ENCODE measurements around the gene NFIA.

Gene NFIA

DNA sequence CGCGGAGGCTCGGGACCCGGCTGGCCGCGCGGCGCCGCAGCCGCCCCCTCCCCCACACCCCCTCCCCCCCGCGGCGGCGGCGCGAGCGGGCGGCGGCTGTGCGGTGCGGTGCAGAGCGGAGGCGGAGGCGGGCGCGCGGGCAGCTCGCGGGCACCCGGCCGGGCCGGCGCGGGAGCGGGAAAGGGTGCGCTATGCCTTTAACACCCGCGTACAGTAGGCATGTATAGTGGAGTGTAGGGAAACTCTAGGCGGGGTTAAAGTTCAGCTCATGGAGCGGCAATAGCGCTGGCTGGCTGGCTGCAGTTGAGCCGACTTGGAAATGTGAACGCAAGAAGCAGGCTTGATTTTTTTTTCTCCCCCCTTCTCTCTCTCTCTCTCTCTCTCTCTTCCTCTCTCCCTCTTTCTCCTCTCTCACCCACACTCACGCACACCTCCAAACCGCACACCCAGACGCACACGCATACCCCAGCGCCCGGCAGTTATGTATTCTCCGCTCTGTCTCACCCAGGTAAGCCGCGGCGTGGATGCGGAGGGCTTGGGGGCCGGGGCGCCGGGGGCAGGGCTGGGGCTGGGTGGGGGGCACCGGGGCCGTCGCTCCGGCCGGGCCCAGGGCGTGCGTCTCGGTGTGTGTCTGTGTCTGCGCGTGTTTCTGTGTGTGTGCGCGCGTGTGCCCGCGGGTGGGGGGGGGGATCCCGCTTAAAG is at the start of gene NFIA:
TSS of gene NFIA (plus strand) at position 251 of the 702 bp plus-strand sequence.
- DNase-seq (ENCODE audit: low spot score): peak; percentile 51
- TF ChIP-seq, protein P1, sequence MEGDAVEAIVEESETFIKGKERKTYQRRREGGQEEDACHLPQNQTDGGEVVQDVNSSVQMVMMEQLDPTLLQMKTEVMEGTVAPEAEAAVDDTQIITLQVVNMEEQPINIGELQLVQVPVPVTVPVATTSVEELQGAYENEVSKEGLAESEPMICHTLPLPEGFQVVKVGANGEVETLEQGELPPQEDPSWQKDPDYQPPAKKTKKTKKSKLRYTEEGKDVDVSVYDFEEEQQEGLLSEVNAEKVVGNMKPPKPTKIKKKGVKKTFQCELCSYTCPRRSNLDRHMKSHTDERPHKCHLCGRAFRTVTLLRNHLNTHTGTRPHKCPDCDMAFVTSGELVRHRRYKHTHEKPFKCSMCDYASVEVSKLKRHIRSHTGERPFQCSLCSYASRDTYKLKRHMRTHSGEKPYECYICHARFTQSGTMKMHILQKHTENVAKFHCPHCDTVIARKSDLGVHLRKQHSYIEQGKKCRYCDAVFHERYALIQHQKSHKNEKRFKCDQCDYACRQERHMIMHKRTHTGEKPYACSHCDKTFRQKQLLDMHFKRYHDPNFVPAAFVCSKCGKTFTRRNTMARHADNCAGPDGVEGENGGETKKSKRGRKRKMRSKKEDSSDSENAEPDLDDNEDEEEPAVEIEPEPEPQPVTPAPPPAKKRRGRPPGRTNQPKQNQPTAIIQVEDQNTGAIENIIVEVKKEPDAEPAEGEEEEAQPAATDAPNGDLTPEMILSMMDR (IDR thresholded peaks at IDR 0.05; ENCODE audit: extremely low read depth, missing control alignments): no peak

DNA sequence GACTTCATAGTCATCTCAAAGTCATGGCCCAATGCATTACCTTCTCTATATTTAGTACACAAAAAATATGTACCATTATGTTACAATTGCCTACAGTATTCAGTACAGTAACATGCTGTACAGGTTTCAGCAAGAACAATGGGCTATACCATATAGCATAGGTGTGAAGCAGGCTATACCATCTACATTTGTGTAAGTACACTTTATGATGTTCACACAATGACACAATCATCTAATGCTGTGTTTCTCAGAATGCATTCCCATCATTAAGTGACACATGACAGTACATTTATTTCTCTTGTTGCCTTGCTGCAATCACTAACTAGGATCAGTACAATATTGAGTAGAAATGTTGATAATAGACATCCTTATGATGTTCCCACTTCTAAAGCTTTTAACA is 46.5 kb upstream of the NFIA start:
- TF ChIP-seq, protein P1 (IDR thresholded peaks at IDR 0.05; ENCODE audit: extremely low read depth, missing control alignments): no peak
- no peak for DNase-seq (ENCODE audit: low spot score)

DNA sequence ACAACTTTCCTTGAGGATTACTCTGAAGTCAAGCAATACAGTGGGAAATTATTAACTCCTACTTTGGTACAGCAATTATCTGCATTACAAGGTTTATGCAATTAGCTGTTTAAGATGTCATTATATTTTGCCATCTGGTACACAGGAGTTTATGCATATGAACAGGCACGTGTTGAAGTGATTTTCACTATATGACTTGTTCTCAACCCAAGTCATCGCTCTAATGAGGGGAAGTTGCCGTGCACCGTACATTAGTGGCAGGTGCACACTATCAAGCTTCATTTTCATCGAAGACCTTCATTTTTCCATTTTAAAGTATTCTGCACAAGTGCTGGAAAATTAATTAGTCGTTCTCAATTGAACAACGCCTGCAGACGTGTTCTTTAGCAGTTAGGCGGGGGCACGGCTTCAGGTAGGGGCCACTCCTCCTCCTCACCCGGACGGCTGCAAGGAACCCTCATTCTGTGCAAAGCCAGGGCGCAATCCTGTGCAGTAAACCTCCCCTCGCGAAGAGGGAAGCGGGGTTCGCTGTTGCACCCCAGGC is 39.8 kb upstream of the NFIA start:
- TF ChIP-seq, protein P1 (IDR thresholded peaks at IDR 0.05; ENCODE audit: extremely low read depth, missing control alignments): no peak
- DNase-seq (ENCODE audit: low spot score): no peak

DNA sequence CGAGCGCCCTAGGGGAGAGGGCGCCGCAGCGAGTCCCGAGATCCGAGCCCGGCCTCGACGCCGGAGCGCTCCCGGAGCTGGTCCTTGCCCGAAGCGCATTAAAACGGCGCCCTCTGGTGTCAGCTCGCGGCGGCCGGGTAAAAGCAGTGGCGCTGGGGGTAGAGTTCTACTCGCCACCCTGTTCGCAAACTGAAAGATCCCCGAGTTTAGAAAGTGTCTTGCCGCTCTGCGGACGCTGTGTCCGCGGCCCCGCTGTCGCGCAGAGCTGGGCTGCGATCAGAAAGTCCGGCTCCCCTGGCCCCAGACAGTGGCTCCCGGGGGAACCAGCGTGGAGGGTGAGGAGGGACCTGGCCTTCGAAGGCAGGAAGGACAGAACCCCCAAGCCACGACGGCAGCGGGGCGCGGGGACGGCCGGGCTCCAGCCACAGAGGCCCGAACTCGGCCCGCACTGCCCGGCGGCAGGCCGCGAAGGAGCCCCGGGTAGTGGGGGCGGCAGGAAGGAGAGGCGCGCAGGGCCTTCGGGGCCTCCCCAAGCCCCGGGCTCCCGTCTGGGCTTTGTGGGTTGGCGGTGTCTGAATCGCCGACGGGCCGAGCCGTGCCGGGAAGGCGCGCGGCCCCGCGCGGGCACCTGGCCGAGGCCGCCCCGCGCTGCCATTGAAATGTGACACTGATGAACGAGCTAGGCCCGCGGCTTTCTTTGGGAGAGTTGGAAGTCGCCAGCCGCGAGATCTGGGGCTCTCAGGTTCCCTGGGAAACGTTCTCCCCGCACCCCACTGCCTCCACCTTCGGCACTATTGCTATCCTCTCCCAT is 39.1 kb upstream of the NFIA start:
- TF ChIP-seq, protein P1 (IDR thresholded peaks at IDR 0.05; ENCODE audit: extremely low read depth, missing control alignments): peak; percentile 57
- DNase-seq (ENCODE audit: low spot score): peak; percentile 66

DNA sequence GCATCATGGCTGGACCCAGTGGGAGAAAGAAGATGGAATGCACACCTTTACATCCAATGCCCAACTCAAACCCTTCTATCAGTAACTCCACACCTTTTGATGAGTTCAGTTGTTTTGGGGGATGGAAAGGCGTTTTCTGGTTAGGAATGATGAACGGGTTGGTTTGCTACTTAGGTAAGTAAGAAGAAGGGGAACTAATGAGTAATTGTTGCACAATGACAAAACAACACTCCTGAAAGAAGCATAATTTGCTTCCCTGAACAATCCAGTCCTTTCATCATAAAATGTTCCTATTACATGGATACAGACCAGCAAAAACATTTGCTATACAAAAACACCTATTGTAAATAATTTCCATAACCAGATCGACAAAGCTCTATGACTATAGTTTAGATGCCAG is 35.9 kb upstream of the NFIA start:
- TF ChIP-seq, protein P1 (IDR thresholded peaks at IDR 0.05; ENCODE audit: extremely low read depth, missing control alignments): no peak
- no peak for DNase-seq (ENCODE audit: low spot score)

DNA sequence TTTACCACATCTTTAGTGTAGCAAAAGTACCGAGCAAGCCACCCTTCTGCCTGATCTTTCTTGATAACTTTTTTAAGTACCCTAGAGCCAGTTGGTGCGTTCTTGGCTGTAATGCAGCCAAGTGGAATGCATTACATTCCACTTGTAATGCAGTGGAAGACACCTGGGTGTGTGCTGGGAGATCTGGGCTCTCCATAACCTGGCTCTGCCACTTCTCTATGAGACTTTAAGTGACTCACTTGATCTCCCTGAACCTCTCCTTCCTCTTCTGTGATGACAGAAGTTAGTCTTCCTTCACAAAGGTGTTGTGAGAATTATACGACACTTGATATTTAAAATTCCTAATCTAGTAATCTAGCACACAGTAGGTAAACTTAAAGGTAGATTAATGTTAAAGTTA is 35.3 kb upstream of the NFIA start:
- DNase-seq (ENCODE audit: low spot score): no peak
- TF ChIP-seq, protein P1 (IDR thresholded peaks at IDR 0.05; ENCODE audit: extremely low read depth, missing control alignments): no peak
